Left cardiac atrium (tissue), 2 donors: ENCODE data around the gene PRKACB. TPM values are rescaled to one million over a fixed set of nuclear protein-coding genes. Genes with fewer than 3 reads are reported as not detected.

Experiments used
- total RNA-seq, 2 donors: library from RNA; stranded (reverse); fragmentation: NEBNext Ultra II Directional; extraction: Animal tissue kit (Norgen Biotek cat#: 25700); gene quantifications; one replicate each; pipeline ENCODE4 v1.2.1, GENCODE V29; 2021
- donor health status: DM: no; HTN: yes; CAD: no; lungs with severe emphysema.
- donor health status: DM: yes; HTN: yes; CAD: no.

The PRKACB gene
- total RNA-seq, 2 donors from 2014 or later = 44.4 to 44.5 TPM

Other genes with a start within 250 kb of the PRKACB start
- 10 to 100 TPM; 13.7 to 19.1 TPM for gene TTLL7, start 145.1 kb upstream of the PRKACB start, total RNA-seq
- 1 to 10 TPM in 1 of 2 donors, under 1 TPM in 1; 0.50 to 1.1 TPM for gene SAMD13, start 157.4 kb downstream of the PRKACB start, total RNA-seq